Activated CD8-positive, alpha-beta memory T cell treated with anti-CD3 and anti-CD28 coated beads, Interleukin-2, amount 10 ng/mL, durations not matched to agents 7 days and 5 days (primary cell): Measurements from ENCODE around the gene BTNL9. TPM values are rescaled to one million over a fixed set of nuclear protein-coding genes. Genes with fewer than 3 reads are reported as not detected.
A peak's percentile ranks its signal among the peaks of the same experiment; 100 is the strongest.
"Not testable (repeated sequence)": the region's sequence is repeated elsewhere in the genome, so short reads cannot be mapped to it uniquely, and the experiment has no call there.

Experiments used
- ATAC-seq: fragments of 150-1000 bp; cut with Tn5 transposase; one replicate; pipeline ENCODE4 v1.10.0; 2021; ENCODE audit warnings: moderate library complexity
- CTCF ChIA-PET: fragments of 350-600 bp; sonication (Branson Sonifier 250); formaldehyde crosslinking; loops from one replicate; lab custom pipeline; 2021; ENCODE audit warnings: antibody characterized with exemption; lab: Charles Lee
- DNase-seq: peaks from one replicate; pipeline ENCODE4 v3.0.0-alpha.2; 2020
- H3K27ac Mint-ChIP-seq: one replicate; pipeline ENCODE4 v1.8.0; 2021; ENCODE audit warnings: mild to moderate bottlenecking, mixed read lengths
- H3K27me3 Mint-ChIP-seq: one replicate; pipeline ENCODE4 v1.8.0; 2021; ENCODE audit warnings: mixed read lengths
- H3K36me3 Mint-ChIP-seq: one replicate; pipeline ENCODE4 v1.8.0; 2021; ENCODE audit warnings: mild to moderate bottlenecking, mixed read lengths
- H3K4me1 Mint-ChIP-seq: one replicate; pipeline ENCODE4 v1.8.0; 2021; ENCODE audit warnings: mixed read lengths
- H3K4me3 Mint-ChIP-seq: one replicate; pipeline ENCODE4 v1.8.0; 2021; ENCODE audit warnings: mild to moderate bottlenecking, moderate library complexity, mixed read lengths
- H3K9me3 Mint-ChIP-seq: one replicate; pipeline ENCODE4 v1.8.0; 2022; ENCODE audit warnings: low read depth, mixed read lengths
- total RNA-seq, 2 experiments: library from RNA; stranded (reverse); gene quantifications; one replicate each; pipeline ENCODE4 v1.2.3, GENCODE V29; 2021

The BTNL9 gene
- total RNA-seq, 2 experiments from 2014 or later = not detected

- DNase-seq (no peak), ATAC-seq (no peak)
- Mint-ChIP-seq H3K4me3 (no peak overlapping the region), H3K27me3 (peaks cover 36% of the 10 kb centered on the region), H3K36me3 (no peaks in the 10 kb centered on the region), H3K27ac (no peak overlapping the region), H3K4me1 (no peaks in the 10 kb centered on the region), H3K9me3 (no peaks in the 10 kb centered on the region)
- CTCF ChIA-PET = no interaction called here
These were observed 46.2 kb downstream of the BTNL9 start for GRCh38 chr5:181086026-181086883.

- no peak for DNase-seq
- Mint-ChIP-seq H3K27ac (no peak overlapping the region), H3K9me3 (no peaks in the 10 kb centered on the region), H3K36me3 (no peaks in the 10 kb centered on the region), H3K4me1 (no peaks in the 10 kb centered on the region), H3K27me3 (peaks cover 36% of the 10 kb centered on the region), H3K4me3 (no peak overlapping the region)
- CTCF ChIA-PET = no interaction called here
- ATAC-seq = no peak
These were observed 46.8 kb downstream of the BTNL9 start for GRCh38 chr5:181086884-181087205.

- Mint-ChIP-seq H3K4me1 (no peaks in the 10 kb centered on the region), H3K27me3 (peaks cover 34% of the 10 kb centered on the region), H3K4me3 (no peak overlapping the region), H3K36me3 (no peaks in the 10 kb centered on the region), H3K9me3 (no peaks in the 10 kb centered on the region), H3K27ac (no peak overlapping the region)
- no peak for DNase-seq
- ATAC-seq = no peak
- CTCF ChIA-PET = no interaction called here
These were observed 47.2 kb downstream of the BTNL9 start for GRCh38 chr5:181087309-181087708.

- H3K27ac Mint-ChIP-seq = no peak overlapping the region
- no peaks in the 10 kb centered on the region for H3K9me3 Mint-ChIP-seq
- CTCF ChIA-PET = no interaction called here
- DNase-seq (no peak), ATAC-seq (no peak)
- no peaks in the 10 kb centered on the region for H3K4me1 Mint-ChIP-seq
- no peaks in the 10 kb centered on the region for H3K36me3 Mint-ChIP-seq
- H3K4me3 Mint-ChIP-seq = no peak overlapping the region
- H3K27me3 Mint-ChIP-seq = peaks cover 30% of the 10 kb centered on the region
These were observed 48.2 kb downstream of the BTNL9 start for GRCh38 chr5:181088289-181088688.

- Mint-ChIP-seq H3K9me3 (no peaks in the 10 kb centered on the region), H3K4me3 (no peak overlapping the region), H3K27ac (no peak overlapping the region), H3K4me1 (no peaks in the 10 kb centered on the region), H3K27me3 (peaks cover 9% of the 10 kb centered on the region), H3K36me3 (no peaks in the 10 kb centered on the region)
- DNase-seq (no peak), ATAC-seq (no peak)
- CTCF ChIA-PET = no interaction called here
These were observed 52.4 kb downstream of the BTNL9 start for GRCh38 chr5:181092428-181092827.

GRCh38 chr5:181095162-181095561, 55.1 kb downstream of the BTNL9 start:
- H3K27me3 Mint-ChIP-seq = peaks cover 25% of the 10 kb centered on the region
- H3K27ac Mint-ChIP-seq, CTCF ChIA-PET, H3K9me3 Mint-ChIP-seq, ATAC-seq, H3K4me3 Mint-ChIP-seq, H3K4me1 Mint-ChIP-seq, H3K36me3 Mint-ChIP-seq, DNase-seq: not testable (repeated sequence)

GRCh38 chr5:181096721-181097382, 56.8 kb downstream of the BTNL9 start:
- H3K27ac Mint-ChIP-seq, CTCF ChIA-PET, H3K4me3 Mint-ChIP-seq, DNase-seq, H3K4me1 Mint-ChIP-seq, H3K9me3 Mint-ChIP-seq, H3K36me3 Mint-ChIP-seq: not testable (repeated sequence)
- peaks cover 27% of the 10 kb centered on the region for H3K27me3 Mint-ChIP-seq
- peak; percentile 20 for ATAC-seq

GRCh38 chr5:181097383-181097753, 57.3 kb downstream of the BTNL9 start:
- H3K27ac Mint-ChIP-seq, H3K36me3 Mint-ChIP-seq, CTCF ChIA-PET, ATAC-seq, DNase-seq, H3K4me3 Mint-ChIP-seq, H3K9me3 Mint-ChIP-seq, H3K4me1 Mint-ChIP-seq: not testable (repeated sequence)
- peaks cover 26% of the 10 kb centered on the region for H3K27me3 Mint-ChIP-seq

- ATAC-seq, DNase-seq, H3K36me3 Mint-ChIP-seq: not testable (repeated sequence)
These were observed 57.9 kb downstream of the BTNL9 start for GRCh38 chr5:181097759-181098491.

GRCh38 chr5:181098762-181099601, 58.9 kb downstream of the BTNL9 start:
- peaks cover 22% of the 10 kb centered on the region for H3K27me3 Mint-ChIP-seq
- no peaks in the 10 kb centered on the region for H3K36me3 Mint-ChIP-seq
- no peaks in the 10 kb centered on the region for H3K9me3 Mint-ChIP-seq
- DNase-seq (no peak), ATAC-seq (no peak)
- H3K4me1 Mint-ChIP-seq = peaks cover 7% of the 10 kb centered on the region
- no peak overlapping the region for H3K4me3 Mint-ChIP-seq
- CTCF ChIA-PET = no interaction called here
- no peak overlapping the region for H3K27ac Mint-ChIP-seq

More at GRCh38 chr5:181097759-181098491, 57.9 kb downstream of the BTNL9 start:
- CTCF ChIA-PET, H3K27ac Mint-ChIP-seq, H3K4me3 Mint-ChIP-seq, H3K9me3 Mint-ChIP-seq, H3K4me1 Mint-ChIP-seq: not testable (repeated sequence)
- H3K27me3 Mint-ChIP-seq = peaks cover 23% of the 10 kb centered on the region

GRCh38 chr5:181099602-181100086, 59.6 kb downstream of the BTNL9 start:
- Mint-ChIP-seq H3K27me3 (peaks cover 29% of the 10 kb centered on the region), H3K9me3 (no peaks in the 10 kb centered on the region), H3K4me3 (no peak overlapping the region), H3K36me3 (no peaks in the 10 kb centered on the region), H3K4me1 (peaks cover 10% of the 10 kb centered on the region), H3K27ac (no peak overlapping the region)
- DNase-seq (no peak), ATAC-seq (no peak)
- CTCF ChIA-PET = interaction anchor here (1.0 kb wide), 1 partner anchor 76 kb away, joined by 4 read pairs; no protein-coding TSS in a partner anchor

- Mint-ChIP-seq H3K9me3 (no peaks in the 10 kb centered on the region), H3K27ac (no peak overlapping the region), H3K4me3 (no peak overlapping the region), H3K27me3 (peaks cover 33% of the 10 kb centered on the region), H3K36me3 (no peaks in the 10 kb centered on the region), H3K4me1 (peaks cover 10% of the 10 kb centered on the region)
- no peak for DNase-seq
- CTCF ChIA-PET = interaction anchor here (1.0 kb wide), 1 partner anchor 76 kb away, joined by 4 read pairs; no protein-coding TSS in a partner anchor
- ATAC-seq = no peak
These were observed 60.2 kb downstream of the BTNL9 start for GRCh38 chr5:181100121-181100875.
